MCF 10A (cell line): ENCODE data around the gene NES. TPM values are rescaled to one million over a fixed set of nuclear protein-coding genes. Genes with fewer than 3 reads are reported as not detected.

Experiments used
- BruUV-seq: library from RNA; stranded (reverse); fragments of 400-500 nt; replicated peaks from 2 replicates; lab custom pipeline; 2021; lab: Mats Ljungman, UMichigan
- CTCF ChIA-PET: fragments of 300-600 bp; sonication (Branson Sonifier 250); formaldehyde crosslinking; extraction: SDS; loops from one replicate; lab custom pipeline; 2021; ENCODE audit warnings: antibody characterized with exemption, inconsistent platforms; lab: Yijun Ruan, JAX
- POLR2A ChIA-PET: fragments of 300-600, 350-650 bp; sonication (Branson Sonifier 250); formaldehyde crosslinking; extraction: SDS; loops from one replicate; lab custom pipeline; 2020; ENCODE audit warnings: antibody characterized with exemption, inconsistent platforms; lab: Yijun Ruan, JAX
- DNase-seq: peaks from one replicate; pipeline ENCODE4 v3.0.0-alpha.2; 2018; ENCODE audit not compliant: unreplicated experiment
- H3K27ac Mint-ChIP-seq: one replicate; pipeline ENCODE4 v1.8.0; 2022; ENCODE audit warnings: mild to moderate bottlenecking, low read depth, mixed read lengths; ENCODE audit not compliant: unreplicated experiment
- H3K27me3 Mint-ChIP-seq: one replicate; pipeline ENCODE4 v1.8.0; 2022; ENCODE audit warnings: mixed read lengths; ENCODE audit not compliant: insufficient read depth, unreplicated experiment
- H3K36me3 Mint-ChIP-seq: one replicate; pipeline ENCODE4 v1.8.0; 2022; ENCODE audit warnings: mild to moderate bottlenecking, moderate library complexity, mixed read lengths; ENCODE audit not compliant: insufficient read depth, unreplicated experiment
- H3K4me1 Mint-ChIP-seq: one replicate; pipeline ENCODE4 v1.8.0; 2022; ENCODE audit warnings: mixed read lengths; ENCODE audit not compliant: insufficient read depth, unreplicated experiment
- H3K4me3 Mint-ChIP-seq: one replicate; pipeline ENCODE4 v1.8.0; 2022; ENCODE audit warnings: mild to moderate bottlenecking, moderate library complexity, mixed read lengths; ENCODE audit not compliant: unreplicated experiment
- H3K9me3 Mint-ChIP-seq: one replicate; pipeline ENCODE4 v1.8.0; 2022; ENCODE audit warnings: mixed read lengths; ENCODE audit not compliant: unreplicated experiment
- CTCF ChIP-seq: fragments of 200-600 bp; IDR thresholded peaks from one replicate; pipeline ENCODE4 v1.8.0; 2022; ENCODE audit warnings: antibody characterized with exemption, mild to moderate bottlenecking; ENCODE audit not compliant: unreplicated experiment
- intact Hi-C: fragments of 100-400 bp; cut with micrococcal nuclease; formaldehyde crosslinking; loops from 2 replicates; pipeline ENCODE4 v1.14.1; 2022
- total RNA-seq: library from RNA; stranded (reverse); gene quantifications from 2 replicates; pipeline ENCODE4 v1.2.3, GENCODE V29; 2022

Gene NES
- total RNA-seq, 1 experiment from 2014 or later, result not detected

- ChIA-PET CTCF (interaction anchor here (0.6 to 47.2 kb wide), 5 partner anchors 8 to 85 kb away, joined by 3 to 2415 read pairs (median 5); partner anchors contain the start of genes CRABP2, ISG20L2, METTL25B and NES), POLR2A (interaction anchor here (0.7 to 1.9 kb wide), 2 partner anchors 14 to 42 kb away, joined by 3 to 5 read pairs; no protein-coding TSS in a partner anchor)
- Mint-ChIP-seq H3K9me3 (no peaks in the 10 kb centered on the region), H3K4me1 (peaks cover 20% of the 10 kb centered on the region), H3K27me3 (no peaks in the 10 kb centered on the region), H3K27ac (no peak overlapping the region), H3K36me3 (peaks cover 6% of the 10 kb centered on the region), H3K4me3 (no peak overlapping the region)
- peak; percentile 66 for DNase-seq
- intact Hi-C loops, result no loop called here
- BruUV-seq, result no TSS peak
- TF ChIP-seq CTCF, result no peak
Observed at GRCh38 chr1:156703336-156703735, 26.1 kb upstream of the NES start.

- Mint-ChIP-seq H3K9me3 (no peaks in the 10 kb centered on the region), H3K36me3 (peaks cover 6% of the 10 kb centered on the region), H3K4me1 (peaks cover 16% of the 10 kb centered on the region), H3K27ac (no peak overlapping the region), H3K4me3 (no peak overlapping the region), H3K27me3 (peaks cover 14% of the 10 kb centered on the region)
- intact Hi-C loops, result no loop called here
- DNase-seq, result no peak
- POLR2A ChIA-PET, result interaction anchor here (1.4 to 1.5 kb wide), 2 partner anchors 9 to 12 kb away, joined by 3 to 7 read pairs; no protein-coding TSS in a partner anchor
- BruUV-seq, result no TSS peak
- CTCF ChIA-PET, result interaction anchor here (0.6 to 47.2 kb wide), 8 partner anchors 6 to 391 kb away, joined by 3 to 2415 read pairs (median 3); partner anchors contain the start of genes CRABP2, ISG20L2, METTL25B and NES
- no peak for TF ChIP-seq CTCF
Observed at GRCh38 chr1:156700736-156701531, 23.7 kb upstream of the NES start.

GRCh38 chr1:156698995-156699394, 21.8 kb upstream of the NES start:
- no TSS peak for BruUV-seq
- no peak overlapping the region for H3K4me3 Mint-ChIP-seq
- TF ChIP-seq CTCF, result no peak
- H3K9me3 Mint-ChIP-seq, result no peaks in the 10 kb centered on the region
- peaks cover 14% of the 10 kb centered on the region for H3K27me3 Mint-ChIP-seq
- peaks cover 6% of the 10 kb centered on the region for H3K36me3 Mint-ChIP-seq
- ChIA-PET CTCF (interaction anchor here (0.7 to 47.2 kb wide), 5 partner anchors 4 to 322 kb away, joined by 3 to 2415 read pairs (median 4); partner anchors contain the start of genes CRABP2, ISG20L2, METTL25B and NES), POLR2A (interaction anchor here (0.7 kb wide), 1 partner anchor 11 kb away, joined by 3 read pairs; no protein-coding TSS in a partner anchor)
- H3K27ac Mint-ChIP-seq, result no peak overlapping the region
- H3K4me1 Mint-ChIP-seq, result peaks cover 8% of the 10 kb centered on the region
- intact Hi-C loops, result no loop called here
- no peak for DNase-seq

- intact Hi-C loops, result no loop called here
- Mint-ChIP-seq H3K27ac (no peak overlapping the region), H3K36me3 (peaks cover 6% of the 10 kb centered on the region), H3K9me3 (no peaks in the 10 kb centered on the region), H3K4me1 (peaks cover 17% of the 10 kb centered on the region), H3K4me3 (no peak overlapping the region), H3K27me3 (peaks cover 29% of the 10 kb centered on the region)
- CTCF ChIA-PET, result interaction anchor here (0.6 to 47.2 kb wide), 4 partner anchors 2 to 385 kb away, joined by 3 to 2415 read pairs (median 1210); partner anchors contain the start of genes CRABP2, ISG20L2, METTL25B and NES
- no peak for TF ChIP-seq CTCF
- DNase-seq, result no peak
- no TSS peak for BruUV-seq
- POLR2A ChIA-PET, result no interaction called here
Observed at GRCh38 chr1:156697481-156697880, 20.3 kb upstream of the NES start.
